ENCODE results near the gene ARID1A. TPM values are rescaled to one million over a fixed set of nuclear protein-coding genes. Genes with fewer than 3 reads are reported as not detected.
A peak's percentile ranks its signal among the peaks of the same experiment; 100 is the strongest.
"Not testable (repeated sequence)": the region's sequence is repeated elsewhere in the genome, so short reads cannot be mapped to it uniquely, and the experiment has no call there.

ARID1A gene
- total RNA-seq, 2 donors from 2014 or later, result 32.7 to 48.8 TPM

DNA sequence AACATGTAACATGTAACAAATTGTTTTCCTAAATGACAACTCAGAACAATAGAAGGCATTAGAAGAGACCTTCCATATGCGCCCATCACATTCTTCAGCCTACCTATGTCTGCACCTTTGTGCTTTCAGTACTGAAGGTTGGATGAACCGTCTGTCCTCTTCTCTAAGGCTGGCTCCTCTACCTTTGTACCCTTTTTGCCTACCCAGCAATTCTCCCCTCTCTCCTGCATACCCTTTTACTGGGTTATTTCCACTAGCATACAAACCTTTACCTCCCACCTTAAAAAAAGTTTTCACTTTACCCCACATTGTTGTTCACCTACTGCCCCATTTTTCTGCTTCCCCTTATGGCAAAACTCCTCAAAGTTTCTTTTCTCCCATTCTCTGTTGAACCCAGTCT, 97.1 kb downstream of the ARID1A start:
- TF ChIP-seq, protein P1, sequence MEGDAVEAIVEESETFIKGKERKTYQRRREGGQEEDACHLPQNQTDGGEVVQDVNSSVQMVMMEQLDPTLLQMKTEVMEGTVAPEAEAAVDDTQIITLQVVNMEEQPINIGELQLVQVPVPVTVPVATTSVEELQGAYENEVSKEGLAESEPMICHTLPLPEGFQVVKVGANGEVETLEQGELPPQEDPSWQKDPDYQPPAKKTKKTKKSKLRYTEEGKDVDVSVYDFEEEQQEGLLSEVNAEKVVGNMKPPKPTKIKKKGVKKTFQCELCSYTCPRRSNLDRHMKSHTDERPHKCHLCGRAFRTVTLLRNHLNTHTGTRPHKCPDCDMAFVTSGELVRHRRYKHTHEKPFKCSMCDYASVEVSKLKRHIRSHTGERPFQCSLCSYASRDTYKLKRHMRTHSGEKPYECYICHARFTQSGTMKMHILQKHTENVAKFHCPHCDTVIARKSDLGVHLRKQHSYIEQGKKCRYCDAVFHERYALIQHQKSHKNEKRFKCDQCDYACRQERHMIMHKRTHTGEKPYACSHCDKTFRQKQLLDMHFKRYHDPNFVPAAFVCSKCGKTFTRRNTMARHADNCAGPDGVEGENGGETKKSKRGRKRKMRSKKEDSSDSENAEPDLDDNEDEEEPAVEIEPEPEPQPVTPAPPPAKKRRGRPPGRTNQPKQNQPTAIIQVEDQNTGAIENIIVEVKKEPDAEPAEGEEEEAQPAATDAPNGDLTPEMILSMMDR (IDR thresholded peaks at IDR 0.05), result no peak
- Histone ChIP-seq H3K36me3 (peaks cover 14% of the 10 kb centered on the region), H3K9me3 (no peaks in the 10 kb centered on the region), H3K4me1 (peaks cover 0 to 38% of the 10 kb centered on the region in 2 donors), H3K4me3 (no peak overlapping the region), H3K27ac (no peak overlapping the region), H3K27me3 (no peaks in the 10 kb centered on the region)
- no peak for DNase-seq (ENCODE audit: low spot score)

DNA sequence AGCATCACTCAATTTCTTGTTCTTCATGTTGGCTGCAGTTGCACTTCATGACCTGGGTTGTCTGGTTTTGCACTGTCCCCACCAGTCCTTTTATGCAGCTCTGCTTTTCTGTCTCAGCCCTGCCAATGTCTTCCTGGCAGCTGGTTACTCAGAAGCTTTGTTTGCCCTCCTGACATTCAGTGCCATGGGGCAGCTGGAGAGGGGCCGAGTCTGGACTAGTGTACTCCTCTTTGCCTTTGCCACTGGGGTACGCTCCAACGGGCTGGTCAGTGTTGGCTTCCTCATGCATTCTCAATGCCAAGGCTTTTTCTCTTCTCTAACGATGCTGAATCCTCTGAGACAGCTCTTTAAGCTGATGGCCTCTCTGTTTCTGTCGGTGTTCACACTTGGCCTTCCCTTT, 98.6 kb downstream of the ARID1A start:
- no peaks in the 10 kb centered on the region for H3K27me3 ChIP-seq
- no peak for DNase-seq (ENCODE audit: low spot score)
- no peak overlapping the region for H3K4me3 ChIP-seq
- TF ChIP-seq, protein P1 (IDR thresholded peaks at IDR 0.05), result no peak
- no peaks in the 10 kb centered on the region for H3K9me3 ChIP-seq
- H3K4me1 ChIP-seq, result peaks cover 0 to 49% of the 10 kb centered on the region in 2 donors
- H3K36me3 ChIP-seq, result peaks cover 14% of the 10 kb centered on the region
- no peak overlapping the region for H3K27ac ChIP-seq

DNA sequence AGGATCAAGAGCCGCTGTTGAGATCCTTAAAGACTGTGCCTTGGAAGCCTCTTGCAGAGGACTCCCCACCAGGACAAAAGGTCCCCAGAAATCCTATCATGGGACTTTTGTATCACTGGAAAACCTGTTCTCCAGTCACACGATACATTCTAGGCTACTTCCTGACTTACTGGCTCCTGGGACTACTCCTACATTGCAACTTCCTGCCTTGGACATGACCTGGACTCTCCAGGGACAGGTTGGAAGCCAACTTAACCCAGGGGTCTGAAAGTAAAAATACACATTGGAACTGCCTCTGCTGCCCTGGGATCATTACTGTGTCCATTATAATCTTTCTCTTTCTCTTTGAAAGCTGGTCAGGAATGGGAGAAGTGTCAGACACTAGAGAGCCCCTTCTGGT, 101.8 kb downstream of the ARID1A start:
- peaks cover 0 to 47% of the 10 kb centered on the region in 2 donors for H3K4me1 ChIP-seq
- peak overlapping the region; percentile 32 to 58 for H3K27ac ChIP-seq
- H3K9me3 ChIP-seq, result no peaks in the 10 kb centered on the region
- no peak overlapping the region for H3K4me3 ChIP-seq
- H3K36me3 ChIP-seq, result peaks cover 14% of the 10 kb centered on the region
- TF ChIP-seq, protein P1 (IDR thresholded peaks at IDR 0.05), result no peak
- no peaks in the 10 kb centered on the region for H3K27me3 ChIP-seq
- no peak for DNase-seq (ENCODE audit: low spot score)

DNA sequence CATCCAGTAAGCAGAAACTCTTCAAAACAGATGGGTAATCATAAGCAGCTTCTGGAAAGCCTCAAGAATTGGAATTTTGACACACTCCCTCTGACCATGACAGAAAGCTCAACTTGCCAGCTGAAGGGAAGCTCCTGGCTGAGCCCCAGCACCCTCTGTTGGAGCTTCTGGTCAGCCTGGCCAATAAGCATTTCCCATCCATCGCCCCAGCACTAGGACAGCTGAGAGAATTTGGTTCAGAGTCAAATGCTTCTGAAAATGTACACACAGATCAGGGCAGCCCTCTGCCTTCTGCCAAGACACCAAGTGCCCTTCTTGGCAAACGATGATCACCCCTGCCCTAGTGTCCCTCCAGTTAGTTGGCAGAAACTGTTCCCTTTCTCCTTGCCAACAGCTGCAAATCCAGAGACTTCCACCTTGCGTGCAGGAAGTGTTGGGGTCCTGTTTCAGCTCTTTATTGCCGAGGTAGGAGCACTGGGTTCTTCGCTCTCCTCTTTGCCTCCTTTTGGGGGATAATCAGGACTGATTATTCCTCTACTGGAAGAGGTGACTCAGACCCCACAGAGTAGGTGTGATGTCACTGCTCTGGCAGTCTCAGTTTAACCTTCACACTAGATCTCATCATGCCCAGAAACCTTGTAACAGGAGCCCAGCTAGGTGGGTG, 103.8 kb downstream of the ARID1A start:
- Histone ChIP-seq H3K27ac (peak overlapping the region; percentile 67 to 89), H3K36me3 (peaks cover 7% of the 10 kb centered on the region), H3K4me1 (peaks cover 0 to 47% of the 10 kb centered on the region in 2 donors), H3K9me3 (no peaks in the 10 kb centered on the region), H3K4me3 (peak overlapping the region in 1 of 2 donors; percentile 11), H3K27me3 (no peaks in the 10 kb centered on the region)
- TF ChIP-seq, protein P1 (IDR thresholded peaks at IDR 0.05), result no peak
- no peak for DNase-seq (ENCODE audit: low spot score)

DNA sequence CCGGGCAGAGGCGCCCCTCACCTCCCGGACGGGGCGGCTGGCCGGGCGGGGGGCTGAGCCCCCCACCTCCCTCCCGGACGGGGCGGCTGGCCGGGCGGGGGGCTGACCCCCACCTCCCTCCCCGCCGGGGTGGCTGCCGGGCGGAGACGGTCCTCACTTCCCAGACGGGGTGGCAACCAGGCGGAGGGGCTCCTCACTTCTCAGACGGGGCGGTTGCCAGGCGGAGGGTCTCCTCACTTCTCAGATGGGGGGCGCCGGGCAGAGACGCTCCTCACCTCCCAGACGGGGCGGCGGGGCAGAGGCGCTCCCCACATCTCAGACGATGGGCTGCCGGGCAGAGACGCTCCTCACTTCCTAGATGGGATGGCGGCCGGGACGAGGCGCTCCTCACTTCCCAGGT, 108.1 kb downstream of the ARID1A start:
- H3K36me3 ChIP-seq; H3K27me3 ChIP-seq; H3K27ac ChIP-seq; H3K9me3 ChIP-seq; H3K4me3 ChIP-seq; DNase-seq (ENCODE audit: low spot score): not testable (repeated sequence)
- H3K4me1 ChIP-seq, result peaks cover 0 to 24% of the 10 kb centered on the region in 2 donors

DNA sequence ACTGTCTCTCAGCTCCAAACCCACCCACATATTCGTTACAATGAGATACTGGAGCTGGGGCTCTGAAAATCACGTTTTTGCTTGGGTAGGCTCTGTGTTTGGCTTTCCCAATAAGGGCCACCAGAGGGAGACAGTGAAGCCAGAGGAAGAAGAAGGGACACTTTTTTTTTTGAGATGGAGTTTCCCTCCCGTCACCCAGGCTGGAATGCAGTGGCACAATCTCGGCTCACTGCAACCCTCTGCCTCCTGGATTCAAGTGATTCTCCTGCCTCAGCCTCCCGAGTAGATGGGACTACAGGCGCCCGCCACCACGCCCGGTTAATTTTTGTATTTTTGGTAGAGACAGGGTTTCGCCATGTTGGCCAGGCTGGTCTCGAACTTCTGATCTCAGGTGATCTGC, 114.3 kb downstream of the ARID1A start:
- TF ChIP-seq, protein P1 (IDR thresholded peaks at IDR 0.05), result peak; percentile 58 to 71
- not testable (repeated sequence) for H3K36me3 ChIP-seq, H3K4me3 ChIP-seq, H3K4me1 ChIP-seq, H3K9me3 ChIP-seq, H3K27ac ChIP-seq, H3K27me3 ChIP-seq
- DNase-seq (ENCODE audit: low spot score), result peak; percentile 73

All from right atrium auricular region (tissue), 2 donors.